SKM-1 (cell line): ENCODE results near the gene UGT1A4.

ENCODE experiments used
- DNase-seq: peaks from one replicate; lab custom pipeline; 2025; ENCODE audit not compliant: unreplicated experiment; lab: John Stamatoyannopoulos, UW

Gene UGT1A4

GRCh38 chr2:233780771-233781170 lies 62.2 kb downstream of the UGT1A4 start:
- DNase-seq: no peak

DNA sequence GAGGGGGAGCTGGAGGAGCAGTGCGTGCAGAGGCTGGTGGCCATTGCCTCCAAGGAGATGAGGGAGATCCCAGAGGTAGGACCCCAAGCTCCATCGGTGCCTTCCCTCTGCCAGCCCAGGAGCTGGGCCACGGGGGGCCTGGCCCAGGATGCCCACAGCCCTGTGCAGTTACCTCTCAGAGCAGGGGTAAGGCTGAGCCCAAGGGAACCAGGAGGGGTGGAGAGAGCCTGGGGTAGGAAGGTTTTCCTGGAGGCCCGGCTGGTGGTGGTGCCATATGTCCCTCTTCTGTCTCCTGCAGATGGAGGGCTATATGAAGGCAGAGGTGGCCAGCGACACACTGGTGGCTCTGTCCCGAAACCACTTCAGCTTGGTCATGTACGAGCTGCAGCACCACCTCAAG lies 71.0 kb downstream of the UGT1A4 start:
- no peak for DNase-seq

DNA sequence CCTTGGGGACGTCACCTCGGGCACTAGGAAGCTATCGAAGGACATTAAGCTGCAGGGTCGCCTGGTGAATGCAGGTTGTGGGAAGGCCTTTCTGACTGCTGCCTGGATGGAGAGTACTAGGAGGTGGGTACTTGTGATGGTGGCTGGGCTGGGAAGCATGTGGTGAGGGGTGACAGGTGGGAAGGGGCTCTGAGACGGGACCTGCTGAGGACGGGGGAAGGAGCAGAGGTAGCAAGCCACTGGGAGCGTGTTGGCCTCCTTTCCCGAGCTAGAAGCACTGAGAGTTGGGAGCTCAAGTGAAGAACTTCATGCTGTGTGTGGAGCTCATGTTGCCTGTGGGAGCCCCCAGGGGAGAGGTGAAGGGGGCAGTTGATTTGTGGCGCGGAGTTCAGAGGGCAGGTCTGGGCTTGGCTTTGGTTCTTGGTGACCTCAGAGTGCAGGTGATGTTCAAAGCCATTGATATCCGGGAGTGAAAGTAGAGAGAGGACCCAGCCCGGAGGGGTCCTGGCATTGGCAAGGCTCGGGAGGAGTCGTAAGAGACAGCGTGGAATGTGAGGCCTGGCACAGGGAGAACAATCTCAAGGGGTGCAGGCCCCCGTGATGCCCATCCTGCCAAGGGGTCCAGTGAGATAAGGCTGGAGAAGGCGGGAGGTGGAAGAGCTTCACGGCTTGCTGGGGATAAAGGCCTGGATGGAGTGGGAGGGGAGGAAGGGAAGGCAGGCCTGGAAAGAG lies 72.8 kb downstream of the UGT1A4 start:
- DNase-seq: no peak

DNA sequence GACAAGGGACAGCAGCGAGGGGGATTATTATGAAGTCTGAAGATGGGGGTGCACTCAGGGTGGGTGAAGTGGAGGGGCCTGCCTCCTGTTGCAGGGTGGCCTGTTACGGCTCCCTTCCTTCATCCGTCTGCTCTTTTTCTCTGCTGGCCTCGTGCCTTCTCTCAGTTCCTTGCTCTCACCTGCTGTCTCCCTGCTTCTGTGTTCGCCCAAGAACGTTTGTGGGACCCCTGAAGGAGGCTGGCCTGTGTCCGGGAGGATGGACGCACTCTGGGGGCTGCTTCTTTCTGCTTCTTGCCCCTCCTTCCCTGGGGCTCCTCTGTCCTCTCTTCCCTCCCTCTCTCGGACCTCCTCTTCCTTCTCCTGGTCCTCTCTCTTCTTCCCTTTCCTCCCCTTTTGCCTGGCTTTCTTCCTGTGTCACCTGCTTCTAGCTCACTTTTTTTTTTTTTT lies 73.4 kb downstream of the UGT1A4 start:
- DNase-seq: no peak

- DNase-seq: no peak
Observed at GRCh38 chr2:233792720-233793119, 74.2 kb downstream of the UGT1A4 start.

DNA sequence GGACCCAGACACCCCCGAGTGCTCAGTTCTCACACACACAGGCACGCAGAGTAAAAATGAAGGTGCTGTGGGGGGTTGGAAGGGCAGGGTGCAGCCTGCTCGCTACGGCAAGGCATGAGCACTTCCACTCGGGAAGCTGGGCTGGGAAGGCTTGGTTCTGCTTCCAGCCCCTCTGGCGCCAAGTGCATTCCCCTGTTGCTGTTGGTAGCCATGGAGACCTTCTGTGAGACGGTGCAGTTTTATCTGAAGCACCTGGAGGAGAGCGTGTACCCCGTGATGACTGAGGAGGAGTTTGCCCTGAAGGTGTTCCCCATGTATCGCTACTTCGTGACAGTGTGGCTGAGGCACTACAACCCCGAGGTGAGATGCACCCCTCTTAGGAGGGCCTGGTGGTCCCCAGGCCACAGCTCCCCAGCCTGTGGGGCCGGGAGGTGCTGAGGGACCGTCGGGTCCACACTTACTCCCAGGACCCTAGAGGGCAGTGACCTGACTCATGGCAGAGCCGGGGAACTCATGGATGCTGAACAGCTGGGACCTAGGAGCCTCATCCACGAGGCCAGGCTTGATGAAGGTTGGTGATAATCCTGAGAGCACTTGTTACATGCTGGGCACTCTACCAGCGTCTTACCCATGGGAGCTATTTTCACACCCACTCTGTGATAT lies 75.1 kb downstream of the UGT1A4 start:
- DNase-seq: no peak

DNA sequence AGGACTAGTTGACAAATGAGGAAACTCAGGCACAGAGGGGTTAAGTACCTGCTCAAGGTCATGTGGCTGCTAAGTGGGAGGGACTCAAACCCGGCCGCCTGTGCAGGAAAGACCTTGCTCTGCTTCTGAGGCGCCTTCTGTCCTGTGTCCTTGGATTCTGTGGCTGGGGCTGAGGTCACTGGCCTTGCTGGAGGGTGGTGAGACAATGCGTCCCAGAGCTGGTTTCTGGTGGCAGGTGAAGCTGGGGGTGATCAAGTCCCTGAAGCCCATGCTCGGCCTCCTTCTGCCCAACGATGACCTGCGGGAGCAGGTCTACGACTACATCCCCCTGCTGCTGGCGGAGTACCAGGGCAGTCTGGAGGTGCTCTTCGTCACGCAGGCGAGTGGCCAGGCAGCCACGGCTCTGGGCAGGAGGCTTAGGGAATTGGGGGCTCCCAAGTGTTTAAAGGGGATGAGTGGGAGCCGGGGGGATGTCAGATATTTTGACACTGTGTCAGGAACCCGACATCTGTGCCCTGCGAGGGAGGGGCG lies 75.7 kb downstream of the UGT1A4 start:
- DNase-seq: no peak

DNA sequence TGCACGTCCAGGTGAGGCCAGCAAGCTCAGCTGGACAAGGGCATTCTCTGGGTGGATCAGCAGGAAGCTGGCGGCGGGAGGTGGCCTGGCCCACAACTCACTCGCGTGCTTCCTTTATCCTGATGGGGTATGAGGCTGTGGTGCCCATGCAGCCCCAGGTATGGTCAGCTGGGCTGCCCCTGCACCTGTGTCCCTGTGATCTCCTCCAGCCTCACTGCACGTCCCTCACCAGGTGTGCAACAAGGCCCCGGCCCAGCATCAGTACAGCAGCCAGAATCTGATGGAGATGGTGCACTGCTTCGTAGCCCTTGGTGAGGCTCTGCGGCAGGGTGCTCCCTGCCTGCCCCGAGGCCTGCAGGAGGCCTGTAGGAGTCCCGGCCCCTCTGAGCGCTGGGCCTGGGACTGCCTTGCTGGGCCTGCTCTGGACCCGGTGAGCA lies 77.2 kb downstream of the UGT1A4 start:
- no peak for DNase-seq

DNA sequence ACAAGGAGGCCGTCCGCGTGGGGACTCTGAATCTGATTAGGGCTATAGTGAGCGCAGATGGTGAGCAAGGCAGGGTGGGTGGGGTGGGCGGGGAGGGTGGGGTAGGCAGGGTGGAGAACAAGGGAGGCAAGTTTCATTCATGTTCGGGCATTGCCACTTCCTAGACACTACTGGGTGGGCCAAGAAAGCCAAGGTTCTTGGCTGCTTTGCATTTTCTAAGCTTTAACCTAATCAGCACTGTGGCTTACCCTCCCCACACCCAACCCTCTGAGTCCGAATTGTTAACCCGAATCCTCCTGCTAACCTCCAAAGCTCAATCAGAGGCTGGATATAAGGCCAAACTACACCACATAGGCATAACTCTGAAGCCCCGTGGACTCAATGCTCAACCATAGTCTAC lies 77.7 kb downstream of the UGT1A4 start:
- DNase-seq: no peak

- no peak for DNase-seq
Observed at GRCh38 chr2:233798335-233799086, 80.0 kb downstream of the UGT1A4 start.

GRCh38 chr2:233799087-233799665 lies 80.6 kb downstream of the UGT1A4 start:
- no peak for DNase-seq

DNA sequence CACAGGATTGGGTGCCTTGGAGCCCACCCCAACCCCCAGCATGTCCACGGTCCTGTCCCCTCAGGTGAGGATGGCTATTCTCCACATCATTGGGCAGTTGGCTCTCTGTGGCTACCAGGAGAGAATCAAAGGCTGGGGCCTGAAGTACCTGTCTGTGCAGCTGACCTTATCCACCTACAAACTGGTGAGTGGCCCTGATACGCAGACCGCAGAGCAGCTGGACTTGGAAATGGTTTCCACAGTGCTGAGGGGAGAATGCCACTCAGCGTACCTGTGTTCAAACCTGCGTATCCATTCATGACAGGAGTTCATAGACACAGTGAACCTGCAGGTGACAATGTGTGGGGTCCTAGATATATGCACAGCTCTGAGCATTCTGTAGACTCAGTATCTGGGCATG lies 81.2 kb downstream of the UGT1A4 start:
- DNase-seq: no peak

- no peak for DNase-seq
Observed at GRCh38 chr2:233800208-233800607, 81.7 kb downstream of the UGT1A4 start.

GRCh38 chr2:233801357-233802131 lies 83.0 kb downstream of the UGT1A4 start:
- DNase-seq: no peak

- DNase-seq: no peak
Observed at GRCh38 chr2:233802132-233802815, 83.7 kb downstream of the UGT1A4 start.

DNA sequence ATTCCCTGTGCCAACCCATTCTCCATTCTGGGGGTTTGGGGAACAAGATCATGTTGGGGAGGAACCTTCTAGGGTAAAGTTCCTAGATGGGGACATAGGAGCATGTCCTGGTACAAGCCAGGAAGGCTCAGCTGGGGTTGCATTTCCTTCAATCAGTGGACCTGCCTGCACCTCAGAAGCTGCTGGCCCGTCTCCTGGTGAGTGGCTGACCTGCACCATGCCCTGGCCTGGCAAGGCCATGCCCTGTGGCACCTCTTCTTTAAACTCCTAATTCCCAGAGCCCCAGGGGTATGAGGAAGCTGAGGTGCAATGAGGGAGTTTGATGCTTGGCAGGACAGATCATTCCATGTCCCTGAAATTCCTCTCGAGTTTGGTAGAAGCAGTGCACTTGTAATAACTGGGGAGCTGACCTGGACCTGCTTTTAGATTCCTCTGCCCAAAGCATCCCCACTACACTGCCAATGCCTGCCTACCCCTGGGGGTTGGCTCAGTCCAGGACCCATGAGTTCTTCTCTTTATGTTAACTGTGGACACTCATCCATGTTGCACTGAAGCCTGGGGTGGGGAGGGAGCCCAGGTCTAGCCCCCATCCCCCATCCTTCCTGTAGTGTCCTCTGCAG lies 84.9 kb downstream of the UGT1A4 start:
- DNase-seq: no peak

GRCh38 chr2:233803994-233804393 lies 85.5 kb downstream of the UGT1A4 start:
- DNase-seq: no peak

GRCh38 chr2:233807215-233807865 lies 88.8 kb downstream of the UGT1A4 start:
- no peak for DNase-seq
